T-cell (primary cell): Measurements from ENCODE around the gene ARID3A. TPM values are rescaled to one million over a fixed set of nuclear protein-coding genes. Genes with fewer than 3 reads are reported as not detected.

Experiments
- ATAC-seq, 4 experiments: fragments of 200-7000 bp in 3 of 4; fragments of 150-1000 bp in 1 of 4; cut with Tn5 transposase; replicated peaks in 1 of 4; 1 replicate in 3 of 4; 2 replicates in 1 of 4; pipeline ENCODE4 v1.10.0; 2021; ENCODE audit warnings: moderate library complexity in 3 of 4, mild to moderate bottlenecking in 2 of 4, moderate number of reproducible peaks in 1 of 4
- CTCF ChIA-PET, 2 donors: fragments of 300-600 bp; sonication (Branson Sonifier 250); formaldehyde crosslinking; loops; one replicate each; lab custom pipeline; 2022; ENCODE audit warnings: antibody characterized with exemption in 2 of 2; lab: Charles Lee
- POLR2A ChIA-PET, 2 donors: fragments of 300-600 bp; sonication (Branson Sonifier 250); formaldehyde crosslinking; loops; one replicate each; lab custom pipeline; 2022; ENCODE audit warnings: antibody characterized with exemption in 2 of 2; lab: Charles Lee
- DNase-seq, 35 experiments: peaks; one replicate each; pipeline versions ENCODE4 v3.0.0 to v3.0.0-alpha.2; 2013 to 2023
- H3K27ac ChIP-seq: one replicate; pipeline ENCODE4 v1.5.1; 2013; ENCODE audit warnings: low read length
- H3K27me3 ChIP-seq, 2 experiments: replicated peaks in 1 of 2; 1 replicate in 1 of 2; 2 replicates in 1 of 2; pipeline versions ENCODE4 v1.6.1 to v1.7.0; 2013; ENCODE audit warnings: low read length in 1 of 2, mixed read lengths in 1 of 2; ENCODE audit not compliant: control insufficient read depth in 2 of 2, insufficient read depth in 2 of 2; ENCODE audit errors: extremely low read depth in 1 of 2
- H3K36me3 ChIP-seq, 2 donors: 1 replicate in 1 of 2; 2 replicates in 1 of 2; pipeline versions ENCODE4 v1.6.1 to v1.7.0; 2013; ENCODE audit warnings: low read length in 1 of 2; ENCODE audit not compliant: control insufficient read depth in 2 of 2, insufficient read depth in 1 of 2; ENCODE audit errors: extremely low read depth in 1 of 2
- H3K4me1 ChIP-seq, 2 experiments: 1 replicate in 1 of 2; 2 replicates in 1 of 2; pipeline versions ENCODE4 v1.6.1 to v1.7.0; 2013; ENCODE audit warnings: low read length in 2 of 2, mixed read lengths in 1 of 2; ENCODE audit not compliant: insufficient read depth in 2 of 2, control insufficient read depth in 1 of 2; ENCODE audit errors: extremely low read depth in 1 of 2
- H3K4me3 ChIP-seq, 2 donors: 1 replicate in 1 of 2; 2 replicates in 1 of 2; pipeline versions ENCODE4 v1.5.1 to v1.7.0; 2013; ENCODE audit warnings: mild to moderate bottlenecking in 2 of 2, low read length in 1 of 2, moderate library complexity in 1 of 2; ENCODE audit not compliant: control insufficient read depth in 1 of 2; ENCODE audit errors: extremely low read depth in 1 of 2
- H3K9me3 ChIP-seq: 2 replicates; pipeline ENCODE4 v1.7.0; 2013
- H3K27ac Mint-ChIP-seq, 2 donors: one replicate each; pipeline ENCODE4 v1.8.0; 2020 to 2021; ENCODE audit warnings: mild to moderate bottlenecking in 2 of 2, mixed read lengths in 2 of 2
- H3K27me3 Mint-ChIP-seq, 2 donors: one replicate each; pipeline ENCODE4 v1.8.0; 2021 to 2022; ENCODE audit warnings: mixed read lengths in 2 of 2
- H3K36me3 Mint-ChIP-seq: one replicate; pipeline ENCODE4 v1.8.0; 2021; ENCODE audit warnings: mixed read lengths
- H3K4me1 Mint-ChIP-seq, 3 donors: one replicate each; pipeline ENCODE4 v1.8.0; 2020 to 2022; ENCODE audit warnings: mixed read lengths in 3 of 3, mild to moderate bottlenecking in 1 of 3
- H3K4me3 Mint-ChIP-seq, 3 donors: one replicate each; pipeline ENCODE4 v1.8.0; 2020 to 2022; ENCODE audit warnings: mild to moderate bottlenecking in 3 of 3, mixed read lengths in 3 of 3, moderate library complexity in 3 of 3
- H3K9me3 Mint-ChIP-seq, 3 donors: one replicate each; pipeline ENCODE4 v1.8.0; 2020 to 2022; ENCODE audit warnings: mixed read lengths in 3 of 3
- WGBS: methylation state at CpG from one replicate; pipeline ENCODE4 v1.1.5; 2013; ENCODE audit warnings: missing lambda C conversion rate; ENCODE audit not compliant: insufficient coverage; 5-methylcytosine and 5-hydroxymethylcytosine counted together
- total RNA-seq, 35 experiments: library from RNA in 6 of 35; stranded (reverse) in 6 of 35; fragments of 120-200 nt in 1 of 35; gene quantifications; one replicate each; pipeline versions ENCODE4 v1.2.1 to v1.2.4 and lab custom pipeline; 2013 to 2026

Gene ARID3A
- total RNA-seq, 5 donors from 2014 or later (not counting 1 experiment from before 2014, with no cell fraction given) = 9.8 to 13.2 (median 12.0) TPM

DNA sequence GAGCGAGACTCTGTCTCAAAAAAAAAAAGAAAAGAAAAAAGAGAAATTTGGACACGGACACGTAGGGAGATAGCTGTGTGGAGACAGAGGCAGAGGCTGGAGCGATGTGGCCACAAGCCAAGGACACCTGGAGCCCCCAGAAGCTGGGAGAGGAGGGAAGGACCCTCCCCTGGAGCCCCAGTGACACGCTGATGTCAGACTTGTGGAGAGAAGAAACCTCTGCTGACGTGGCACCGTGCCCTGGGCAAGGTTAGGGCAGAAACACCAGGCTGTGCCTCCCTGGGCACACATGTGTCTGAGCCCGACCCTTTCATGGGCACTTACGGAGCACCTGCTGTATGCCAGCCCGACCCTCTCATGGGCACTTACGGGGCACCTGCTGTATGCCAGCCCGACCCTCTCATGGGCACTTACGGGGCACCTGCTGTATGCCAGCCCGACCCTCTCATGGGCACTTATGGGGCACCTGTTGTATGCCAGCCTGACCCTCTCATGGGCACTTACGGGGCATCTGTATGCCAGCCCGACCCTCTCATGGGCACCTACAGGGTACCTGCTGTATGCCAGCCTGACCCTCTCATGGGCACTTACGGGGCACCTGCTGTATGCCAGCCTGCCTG lies 17.8 kb downstream of the ARID3A start:
- Mint-ChIP-seq H3K9me3 (no peaks in the 10 kb centered on the region), H3K4me3 (no peak overlapping the region), H3K27me3 (no peaks in the 10 kb centered on the region), H3K27ac (no peak overlapping the region), H3K36me3 (no peaks in the 10 kb centered on the region), H3K4me1 (peaks cover 14 to 21% (median 17%) of the 10 kb centered on the region in 3 donors)
- Histone ChIP-seq H3K4me1 (peaks cover 0 to 25% of the 10 kb centered on the region in 2 experiments), H3K27me3 (no peaks in the 10 kb centered on the region), H3K4me3 (no peak overlapping the region), H3K36me3 (peaks cover 0 to 9% of the 10 kb centered on the region in 2 donors), H3K9me3 (no peaks in the 10 kb centered on the region), H3K27ac (no peak overlapping the region)
- CTCF ChIA-PET = no interaction called here
- POLR2A ChIA-PET = no interaction called here
- WGBS = 99% methylated on average over 14 of the region's 17 CpGs
- DNase-seq (no peak), ATAC-seq (no peak)

DNA sequence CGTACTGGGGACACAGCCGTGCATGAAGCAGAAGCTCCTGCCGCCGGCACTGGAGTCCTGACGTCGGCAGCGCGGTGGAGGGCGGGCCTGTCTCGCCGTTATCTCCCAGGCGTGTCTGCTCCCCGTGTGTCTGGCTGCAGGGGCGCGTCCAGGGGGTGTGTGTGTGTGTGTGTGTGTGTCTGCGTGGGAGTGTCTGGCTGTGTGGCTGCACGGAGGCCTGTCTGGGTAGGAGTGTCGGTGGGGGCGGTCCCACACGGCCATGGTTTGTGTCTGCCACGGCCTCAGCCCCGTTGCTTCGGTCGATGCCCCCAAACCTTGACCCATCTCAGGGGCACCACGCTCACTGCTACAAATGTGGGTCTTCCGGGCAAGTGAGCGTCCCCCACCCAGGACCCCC lies 18.3 kb downstream of the ARID3A start:
- no peak for ATAC-seq
- no peaks in the 10 kb centered on the region for H3K27me3 Mint-ChIP-seq
- peaks cover 0 to 25% of the 10 kb centered on the region in 2 experiments for H3K4me1 ChIP-seq
- no peak overlapping the region for H3K4me3 ChIP-seq
- H3K27ac ChIP-seq = no peak overlapping the region
- H3K36me3 Mint-ChIP-seq = no peaks in the 10 kb centered on the region
- H3K4me3 Mint-ChIP-seq = no peak overlapping the region
- H3K27me3 ChIP-seq = no peaks in the 10 kb centered on the region
- ChIA-PET POLR2A (no interaction called here), CTCF (no interaction called here)
- no peak for DNase-seq
- no peaks in the 10 kb centered on the region for H3K9me3 Mint-ChIP-seq
- no peaks in the 10 kb centered on the region for H3K9me3 ChIP-seq
- H3K4me1 Mint-ChIP-seq = peaks cover 14 to 21% (median 17%) of the 10 kb centered on the region in 3 donors
- H3K36me3 ChIP-seq = peaks cover 0 to 9% of the 10 kb centered on the region in 2 donors
- 87% methylated on average over 22 of the region's 27 CpGs for WGBS
- no peak overlapping the region for H3K27ac Mint-ChIP-seq

DNA sequence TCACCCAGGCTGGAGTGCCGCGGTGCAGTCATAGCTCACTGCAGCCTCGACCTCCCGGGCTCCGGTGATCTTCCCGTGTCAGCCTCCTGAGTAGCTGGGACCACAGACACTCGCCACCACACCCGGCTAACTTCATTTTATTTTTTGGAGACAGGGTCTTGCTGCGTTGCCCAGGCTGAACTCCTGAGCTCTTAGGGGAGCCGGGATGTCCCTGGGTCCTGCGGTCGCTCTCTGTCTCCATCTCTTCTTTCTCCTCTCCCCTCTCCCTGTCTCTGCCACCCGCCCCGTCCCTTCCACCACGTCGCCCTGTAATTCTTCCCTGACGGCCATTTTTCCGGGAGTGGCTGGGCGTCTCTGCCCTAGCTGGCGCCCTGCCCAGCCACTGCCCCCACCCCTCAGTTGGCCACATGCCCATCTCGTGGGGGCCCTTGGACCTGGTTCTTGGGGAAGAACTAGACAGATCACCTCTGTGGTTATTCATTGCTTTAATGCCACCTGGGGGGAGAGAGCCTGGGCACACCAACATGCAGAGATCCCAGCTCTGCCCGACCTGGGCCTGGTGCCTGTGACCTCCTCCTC lies 18.9 kb downstream of the ARID3A start:
- Mint-ChIP-seq H3K9me3 (no peaks in the 10 kb centered on the region), H3K36me3 (no peaks in the 10 kb centered on the region), H3K27ac (no peak overlapping the region), H3K4me1 (peaks cover 11 to 16% (median 14%) of the 10 kb centered on the region in 3 donors), H3K27me3 (no peaks in the 10 kb centered on the region), H3K4me3 (no peak overlapping the region)
- Histone ChIP-seq H3K4me3 (no peak overlapping the region), H3K36me3 (peaks cover 0 to 9% of the 10 kb centered on the region in 2 donors), H3K27me3 (no peaks in the 10 kb centered on the region), H3K4me1 (peaks cover 0 to 22% of the 10 kb centered on the region in 2 experiments), H3K27ac (no peak overlapping the region), H3K9me3 (no peaks in the 10 kb centered on the region)
- no peak for ATAC-seq
- ChIA-PET POLR2A (no interaction called here), CTCF (no interaction called here)
- WGBS = 93% methylated on average over 15 of the region's 22 CpGs
- no peak for DNase-seq

DNA sequence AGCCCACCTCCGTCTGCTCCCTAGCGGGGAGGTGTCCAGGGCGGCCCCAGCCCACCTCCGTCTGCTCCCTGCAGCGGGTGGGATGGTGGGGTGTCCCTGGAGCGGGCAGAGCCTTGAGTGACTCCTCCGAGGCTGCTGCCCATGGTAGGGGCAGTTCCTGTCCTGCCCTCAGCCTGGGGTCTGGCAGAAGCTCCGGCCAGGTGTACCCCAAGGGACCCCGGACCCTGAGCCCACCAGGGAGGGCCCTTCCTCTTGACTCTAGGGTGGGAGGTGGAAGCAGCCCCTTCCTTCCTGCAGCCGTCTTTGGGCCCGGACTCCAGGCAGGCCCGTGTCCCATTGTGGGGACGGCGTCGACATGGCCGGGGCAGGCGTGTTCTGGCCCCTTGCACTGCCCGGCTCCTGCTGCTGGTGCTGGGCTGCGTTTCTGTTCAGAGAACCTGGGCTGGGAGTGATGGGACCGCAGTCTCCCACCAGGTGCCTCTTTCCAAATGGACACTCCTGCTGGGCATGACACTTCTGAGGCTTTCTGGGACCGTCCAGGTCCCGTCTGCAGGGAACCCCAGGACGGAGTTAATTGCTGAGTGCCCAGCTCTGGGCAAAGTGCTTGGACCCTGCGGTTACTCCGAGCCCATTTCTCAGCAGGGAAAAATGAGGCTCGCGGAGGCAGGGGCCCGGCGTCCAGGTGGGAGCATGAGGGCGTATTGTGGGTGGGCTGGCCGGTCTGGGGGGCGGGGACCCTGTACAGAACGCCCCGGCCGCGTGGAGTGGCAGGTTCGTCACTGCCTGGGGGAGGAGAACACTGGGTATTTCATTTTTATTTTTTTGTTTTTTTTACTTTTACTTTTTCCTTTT lies 19.8 kb downstream of the ARID3A start:
- H3K36me3 ChIP-seq = peaks cover 0 to 9% of the 10 kb centered on the region in 2 donors
- H3K27me3 Mint-ChIP-seq = no peaks in the 10 kb centered on the region
- ATAC-seq (no peak), DNase-seq (no peak)
- peaks cover 4 to 8% (median 7%) of the 10 kb centered on the region in 3 donors for H3K4me1 Mint-ChIP-seq
- no peaks in the 10 kb centered on the region for H3K9me3 ChIP-seq
- no peaks in the 10 kb centered on the region for H3K9me3 Mint-ChIP-seq
- no peak overlapping the region for H3K4me3 Mint-ChIP-seq
- H3K27me3 ChIP-seq = no peaks in the 10 kb centered on the region
- H3K36me3 Mint-ChIP-seq = no peaks in the 10 kb centered on the region
- H3K4me3 ChIP-seq = no peak overlapping the region
- H3K27ac Mint-ChIP-seq = no peak overlapping the region
- 93% methylated on average over 20 of the region's 37 CpGs for WGBS
- ChIA-PET CTCF (no interaction called here), POLR2A (no interaction called here)
- peaks cover 0 to 14% of the 10 kb centered on the region in 2 experiments for H3K4me1 ChIP-seq
- no peak overlapping the region for H3K27ac ChIP-seq

DNA sequence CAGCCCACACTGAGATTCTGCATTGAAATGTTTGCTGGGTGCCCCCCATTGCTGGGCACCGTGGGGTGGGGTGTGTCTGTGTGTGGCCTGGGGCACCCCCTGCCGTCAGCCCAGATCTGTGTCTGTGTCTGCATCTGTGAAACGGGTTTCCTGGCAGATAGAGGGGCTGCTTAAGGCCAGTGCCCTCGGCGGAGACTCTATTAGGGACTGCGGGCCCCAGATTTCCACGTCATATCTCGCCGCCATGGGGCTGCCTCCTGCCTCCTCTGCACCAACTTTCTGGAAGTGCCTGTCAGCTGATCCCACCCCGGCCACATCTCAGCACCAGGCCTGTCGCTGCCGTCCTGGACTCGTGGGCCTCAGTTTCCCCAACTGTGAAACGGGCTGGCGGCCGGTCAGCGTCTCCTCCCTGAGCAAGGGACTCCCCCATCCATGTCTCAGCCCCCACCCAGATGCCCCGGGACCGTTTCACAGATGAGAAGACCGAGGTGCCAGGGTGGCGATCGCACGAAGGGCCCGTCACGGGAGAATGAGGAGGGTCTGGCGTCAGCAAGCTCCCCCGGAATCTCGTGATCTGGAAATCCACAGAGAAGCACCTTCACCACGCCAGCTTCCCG lies 21.4 kb downstream of the ARID3A start:
- Mint-ChIP-seq H3K27ac (no peak overlapping the region), H3K27me3 (no peaks in the 10 kb centered on the region), H3K36me3 (no peaks in the 10 kb centered on the region), H3K4me3 (no peak overlapping the region), H3K4me1 (peaks cover 0 to 4% (median 0%) of the 10 kb centered on the region in 3 donors), H3K9me3 (no peaks in the 10 kb centered on the region)
- Histone ChIP-seq H3K27ac (no peak overlapping the region), H3K4me3 (no peak overlapping the region), H3K9me3 (no peaks in the 10 kb centered on the region), H3K36me3 (peaks cover 0 to 9% of the 10 kb centered on the region in 2 donors), H3K27me3 (no peaks in the 10 kb centered on the region), H3K4me1 (peaks cover 0 to 4% of the 10 kb centered on the region in 2 experiments)
- ChIA-PET CTCF (no interaction called here), POLR2A (no interaction called here)
- no peak for DNase-seq
- ATAC-seq = no peak
- 87% methylated on average over 30 of the region's 30 CpGs for WGBS
